OCI-LY3 (cell line): ENCODE results near the gene FXYD7.

Source experiments
- EZH2phosphoT487 ChIP-seq: fragments of 200-600 bp; shearing (Covaris generic); IDR thresholded peaks from 2 replicates; pipeline ENCODE4 v1.6.1; 2018; ENCODE audit warnings: antibody characterized with exemption, mixed run types, low read depth
- TF ChIP-seq, protein P1 (sequence below): fragments of 200-600, 300-600 bp; sonication (generic); IDR thresholded peaks from 2 replicates; pipeline ENCODE4 v1.5.1; 2014; ENCODE audit warnings: antibody characterized with exemption, low read length, low read depth

DNA sequence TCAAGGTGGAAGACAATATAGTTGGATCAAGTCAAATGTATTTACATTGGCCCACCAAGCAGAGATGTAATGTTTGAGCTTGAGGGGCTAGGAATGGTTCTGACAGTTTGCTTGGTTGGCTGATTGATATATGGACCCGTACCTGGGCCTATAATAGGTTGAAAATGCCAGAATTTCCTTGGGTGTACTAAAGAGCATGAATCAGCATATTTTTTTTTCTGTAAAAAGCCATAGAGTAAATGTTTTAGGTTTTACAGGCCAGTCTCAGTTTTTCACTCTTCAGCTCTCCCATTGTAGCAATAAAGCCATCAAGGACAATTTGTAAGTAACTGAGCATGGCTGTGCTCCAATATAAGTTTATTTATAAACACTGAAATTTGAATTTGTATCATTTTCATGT is 38.3 kb downstream of the FXYD7 start:
- TF ChIP-seq, protein P1, sequence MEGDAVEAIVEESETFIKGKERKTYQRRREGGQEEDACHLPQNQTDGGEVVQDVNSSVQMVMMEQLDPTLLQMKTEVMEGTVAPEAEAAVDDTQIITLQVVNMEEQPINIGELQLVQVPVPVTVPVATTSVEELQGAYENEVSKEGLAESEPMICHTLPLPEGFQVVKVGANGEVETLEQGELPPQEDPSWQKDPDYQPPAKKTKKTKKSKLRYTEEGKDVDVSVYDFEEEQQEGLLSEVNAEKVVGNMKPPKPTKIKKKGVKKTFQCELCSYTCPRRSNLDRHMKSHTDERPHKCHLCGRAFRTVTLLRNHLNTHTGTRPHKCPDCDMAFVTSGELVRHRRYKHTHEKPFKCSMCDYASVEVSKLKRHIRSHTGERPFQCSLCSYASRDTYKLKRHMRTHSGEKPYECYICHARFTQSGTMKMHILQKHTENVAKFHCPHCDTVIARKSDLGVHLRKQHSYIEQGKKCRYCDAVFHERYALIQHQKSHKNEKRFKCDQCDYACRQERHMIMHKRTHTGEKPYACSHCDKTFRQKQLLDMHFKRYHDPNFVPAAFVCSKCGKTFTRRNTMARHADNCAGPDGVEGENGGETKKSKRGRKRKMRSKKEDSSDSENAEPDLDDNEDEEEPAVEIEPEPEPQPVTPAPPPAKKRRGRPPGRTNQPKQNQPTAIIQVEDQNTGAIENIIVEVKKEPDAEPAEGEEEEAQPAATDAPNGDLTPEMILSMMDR, result no peak
- no peak for TF ChIP-seq EZH2phosphoT487
